ENCODE measurements around the gene ACAP3.
A peak's percentile ranks its signal among the peaks of the same experiment; 100 is the strongest.

ACAP3 gene

DNA sequence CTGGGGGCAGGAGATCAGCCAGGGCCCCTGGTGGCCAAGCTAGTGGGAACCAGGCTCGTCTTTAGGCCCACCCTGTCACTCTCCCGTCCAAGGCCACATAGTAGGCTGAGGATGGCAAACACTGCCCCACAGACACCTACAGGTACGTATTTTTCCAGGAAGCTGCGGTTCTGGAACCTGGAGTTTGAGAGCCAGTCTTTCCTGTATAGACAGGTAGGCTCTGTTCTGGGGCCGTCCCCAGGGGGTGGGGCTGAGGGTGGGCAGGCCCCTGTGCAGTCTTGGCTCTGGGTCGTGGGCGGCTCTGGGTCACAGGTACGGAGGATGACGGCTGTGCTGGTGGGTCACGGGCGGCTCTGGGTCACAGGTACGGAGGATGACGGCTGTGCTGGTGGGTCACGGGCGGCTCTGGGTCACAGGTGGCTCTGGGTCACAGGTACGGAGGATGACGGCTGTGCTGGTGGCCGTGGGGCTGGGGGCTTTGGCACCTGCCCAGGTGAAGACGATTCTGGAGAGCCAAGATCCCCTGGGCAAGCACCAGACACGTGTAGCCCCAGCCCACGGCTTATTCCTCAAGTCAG, 2.8 kb upstream of the ACAP3 start:
- TF ChIP-seq, protein P1, sequence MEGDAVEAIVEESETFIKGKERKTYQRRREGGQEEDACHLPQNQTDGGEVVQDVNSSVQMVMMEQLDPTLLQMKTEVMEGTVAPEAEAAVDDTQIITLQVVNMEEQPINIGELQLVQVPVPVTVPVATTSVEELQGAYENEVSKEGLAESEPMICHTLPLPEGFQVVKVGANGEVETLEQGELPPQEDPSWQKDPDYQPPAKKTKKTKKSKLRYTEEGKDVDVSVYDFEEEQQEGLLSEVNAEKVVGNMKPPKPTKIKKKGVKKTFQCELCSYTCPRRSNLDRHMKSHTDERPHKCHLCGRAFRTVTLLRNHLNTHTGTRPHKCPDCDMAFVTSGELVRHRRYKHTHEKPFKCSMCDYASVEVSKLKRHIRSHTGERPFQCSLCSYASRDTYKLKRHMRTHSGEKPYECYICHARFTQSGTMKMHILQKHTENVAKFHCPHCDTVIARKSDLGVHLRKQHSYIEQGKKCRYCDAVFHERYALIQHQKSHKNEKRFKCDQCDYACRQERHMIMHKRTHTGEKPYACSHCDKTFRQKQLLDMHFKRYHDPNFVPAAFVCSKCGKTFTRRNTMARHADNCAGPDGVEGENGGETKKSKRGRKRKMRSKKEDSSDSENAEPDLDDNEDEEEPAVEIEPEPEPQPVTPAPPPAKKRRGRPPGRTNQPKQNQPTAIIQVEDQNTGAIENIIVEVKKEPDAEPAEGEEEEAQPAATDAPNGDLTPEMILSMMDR (IDR thresholded peaks at IDR 0.05; ENCODE audit: low read depth, low read length, missing control alignments): no peak
- no peak for DNase-seq (ENCODE audit: extremely low read depth, low read depth)
- no peak overlapping the region for H3K4me3 ChIP-seq (replicated peaks; ENCODE audit: low read depth, low read length)

DNA sequence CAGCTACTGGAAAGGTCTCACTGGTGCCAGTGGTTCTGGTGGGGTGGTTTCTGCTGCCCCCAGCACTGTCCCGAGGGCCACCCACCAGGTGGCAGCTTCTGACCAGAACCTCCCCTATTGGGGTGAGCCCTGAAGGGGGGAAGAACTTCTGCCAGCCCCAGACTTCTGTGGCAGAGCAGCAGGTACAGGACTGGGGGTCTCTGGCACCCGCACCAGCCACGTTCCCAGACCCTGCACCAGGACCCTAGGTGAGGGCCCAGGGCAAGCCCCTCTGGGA, 2.3 kb upstream of the ACAP3 start:
- TF ChIP-seq, protein P1 (IDR thresholded peaks at IDR 0.05; ENCODE audit: low read depth, low read length, missing control alignments): peak; percentile 12
- no peak for DNase-seq (ENCODE audit: extremely low read depth, low read depth)
- peak overlapping the region; percentile 79 for H3K4me3 ChIP-seq (replicated peaks; ENCODE audit: low read depth, low read length)

DNA sequence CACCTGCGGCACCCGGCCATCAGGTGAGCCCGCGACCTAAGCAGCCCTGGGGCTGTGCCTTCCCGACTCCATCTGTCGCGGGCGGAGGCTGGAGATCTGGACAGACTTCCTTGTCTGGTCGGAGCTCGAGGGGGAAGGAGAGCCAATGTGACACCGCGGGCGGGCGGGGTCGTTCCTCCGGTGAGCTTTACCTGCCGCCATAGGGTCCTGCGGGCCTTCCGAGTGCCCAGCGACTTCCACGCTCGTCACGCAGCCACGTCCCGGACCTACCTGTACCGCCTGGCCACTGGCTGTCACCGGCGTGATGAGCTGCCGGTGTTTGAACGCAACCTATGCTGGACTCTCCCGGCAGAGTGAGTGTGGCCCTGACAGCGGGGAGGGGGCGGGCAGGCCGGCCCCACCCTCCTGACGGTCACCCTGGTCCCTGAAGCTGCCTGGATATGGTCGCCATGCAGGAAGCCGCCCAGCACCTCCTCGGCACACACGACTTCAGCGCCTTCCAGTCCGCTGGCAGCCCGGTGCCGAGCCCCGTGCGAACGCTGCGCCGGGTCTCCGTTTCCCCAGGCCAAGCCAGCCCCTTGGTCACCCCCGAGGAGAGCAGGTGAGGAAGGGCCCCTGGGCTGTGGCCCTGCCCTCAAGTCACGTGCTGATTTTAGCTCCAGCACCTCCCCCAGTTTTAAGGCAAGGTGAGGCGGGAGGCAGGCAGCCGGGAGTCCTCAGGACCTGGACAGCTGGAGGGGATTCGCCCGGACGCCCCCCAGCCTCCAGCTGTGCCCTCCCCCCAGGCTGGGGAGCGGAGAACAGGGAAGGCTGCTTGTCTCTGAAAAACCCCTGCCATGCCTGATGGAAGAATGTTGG, 1.8 kb upstream of the ACAP3 start:
- peak overlapping the region; percentile 79 for H3K4me3 ChIP-seq (replicated peaks; ENCODE audit: low read depth, low read length)
- TF ChIP-seq, protein P1 (IDR thresholded peaks at IDR 0.05; ENCODE audit: low read depth, low read length, missing control alignments): no peak
- no peak for DNase-seq (ENCODE audit: extremely low read depth, low read depth)

DNA sequence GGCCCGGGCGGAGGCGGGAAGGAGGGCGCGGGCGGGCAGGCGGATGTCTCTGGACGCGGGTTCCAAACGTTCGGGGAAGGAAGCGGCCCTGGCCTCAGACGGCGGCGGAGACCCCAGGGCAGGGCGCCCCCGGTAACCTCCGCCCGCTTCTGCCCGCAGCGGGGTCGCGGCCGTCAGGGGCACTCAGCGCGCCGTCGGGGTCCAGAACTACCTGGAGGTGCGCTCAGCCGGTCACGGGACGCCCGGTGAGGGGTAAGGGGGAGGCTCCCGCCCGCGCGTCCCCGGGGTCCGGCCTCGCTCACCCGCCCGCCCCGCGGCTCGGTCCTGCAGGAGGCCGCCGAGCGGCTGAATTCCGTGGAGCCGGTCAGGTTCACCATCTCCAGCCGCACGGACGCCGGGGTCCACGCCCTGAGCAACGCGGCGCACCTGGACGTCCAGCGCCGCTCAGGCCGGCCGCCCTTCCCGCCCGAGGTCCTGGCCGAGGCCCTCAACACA, 1.1 kb upstream of the ACAP3 start:
- TF ChIP-seq, protein P1 (IDR thresholded peaks at IDR 0.05; ENCODE audit: low read depth, low read length, missing control alignments): no peak
- peak overlapping the region; percentile 79 for H3K4me3 ChIP-seq (replicated peaks; ENCODE audit: low read depth, low read length)
- no peak for DNase-seq (ENCODE audit: extremely low read depth, low read depth)

DNA sequence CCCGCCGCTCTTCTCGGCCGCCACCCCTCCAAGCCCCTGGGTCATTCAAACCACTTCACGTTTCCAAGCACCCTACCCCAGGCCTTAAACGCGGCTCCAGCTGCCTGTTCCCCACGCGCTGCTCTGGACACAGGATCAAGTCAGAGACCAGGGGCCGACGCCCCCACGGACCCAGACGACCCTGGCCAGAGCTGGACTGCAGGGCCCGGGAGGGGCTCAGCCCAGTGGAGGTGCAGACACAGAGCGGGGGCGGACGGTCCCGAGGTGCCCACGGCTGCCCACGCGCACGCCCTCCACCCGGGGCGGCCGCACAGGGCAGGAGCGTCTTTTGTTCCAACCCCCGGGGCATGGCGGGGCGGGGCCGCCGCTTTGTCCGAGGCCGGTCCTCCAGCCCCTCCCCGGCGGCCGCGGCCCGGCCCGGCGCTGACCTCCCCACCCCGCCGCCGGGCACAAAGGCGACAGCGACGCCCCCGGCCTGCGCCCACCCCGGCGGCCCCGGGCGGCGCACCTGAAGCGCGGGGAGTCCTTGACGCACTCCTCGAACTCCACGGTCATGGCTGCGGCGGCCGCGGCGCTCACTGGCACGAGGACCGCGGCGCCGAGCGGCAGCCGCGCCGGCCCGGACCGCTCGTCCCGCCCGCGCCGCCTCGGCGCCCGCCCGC, 338 bp downstream of the ACAP3 start:
- peak overlapping the region; percentile 79 for H3K4me3 ChIP-seq (replicated peaks; ENCODE audit: low read depth, low read length)
- TF ChIP-seq, protein P1 (IDR thresholded peaks at IDR 0.05; ENCODE audit: low read depth, low read length, missing control alignments): no peak
- no peak for DNase-seq (ENCODE audit: extremely low read depth, low read depth)

DNA sequence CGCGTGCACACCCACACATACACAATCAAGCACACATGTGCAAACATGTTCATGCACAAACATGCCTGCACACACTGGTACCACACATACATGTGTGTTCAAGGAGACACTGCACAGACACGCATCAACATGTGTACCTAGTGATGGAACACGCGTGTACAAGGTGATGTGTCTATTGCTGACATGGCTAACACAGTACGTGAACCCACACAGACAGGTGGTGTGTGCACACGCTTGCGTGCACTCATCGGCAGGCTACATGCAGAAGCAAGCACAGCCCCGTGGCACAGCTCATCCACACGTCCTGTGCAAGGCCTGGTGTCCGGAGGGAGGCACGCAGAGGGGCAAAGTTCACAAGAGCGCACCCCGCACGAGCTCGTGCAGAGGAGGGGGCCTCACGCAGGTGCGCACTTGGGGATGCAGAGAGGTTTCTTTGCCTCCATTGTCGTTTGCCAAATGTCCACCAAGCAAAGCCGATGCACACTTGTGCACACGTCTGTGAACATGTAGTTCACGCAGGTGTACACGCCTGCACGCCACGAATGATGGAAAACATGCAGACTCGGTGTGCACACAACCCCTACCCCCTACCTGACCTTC, 969 bp downstream of the ACAP3 start:
- H3K4me3 ChIP-seq (replicated peaks; ENCODE audit: low read depth, low read length): peak overlapping the region; percentile 79
- no peak for DNase-seq (ENCODE audit: extremely low read depth, low read depth)

More for the DNA sequence above, 969 bp downstream of the ACAP3 start:
- TF ChIP-seq, protein P1 (IDR thresholded peaks at IDR 0.05; ENCODE audit: low read depth, low read length, missing control alignments): no peak
